Activated CD8-positive, alpha-beta memory T cell treated with anti-CD3 and anti-CD28 coated beads for 24 hours (primary cell): ENCODE data around the gene RAD54L.
"Not testable (repeated sequence)": the region's sequence is repeated elsewhere in the genome, so short reads cannot be mapped to it uniquely, and the experiment has no call there.

Experiments
- DNase-seq: peaks from one replicate; pipeline ENCODE4 v3.0.0-alpha.2; 2020

Gene RAD54L

DNA sequence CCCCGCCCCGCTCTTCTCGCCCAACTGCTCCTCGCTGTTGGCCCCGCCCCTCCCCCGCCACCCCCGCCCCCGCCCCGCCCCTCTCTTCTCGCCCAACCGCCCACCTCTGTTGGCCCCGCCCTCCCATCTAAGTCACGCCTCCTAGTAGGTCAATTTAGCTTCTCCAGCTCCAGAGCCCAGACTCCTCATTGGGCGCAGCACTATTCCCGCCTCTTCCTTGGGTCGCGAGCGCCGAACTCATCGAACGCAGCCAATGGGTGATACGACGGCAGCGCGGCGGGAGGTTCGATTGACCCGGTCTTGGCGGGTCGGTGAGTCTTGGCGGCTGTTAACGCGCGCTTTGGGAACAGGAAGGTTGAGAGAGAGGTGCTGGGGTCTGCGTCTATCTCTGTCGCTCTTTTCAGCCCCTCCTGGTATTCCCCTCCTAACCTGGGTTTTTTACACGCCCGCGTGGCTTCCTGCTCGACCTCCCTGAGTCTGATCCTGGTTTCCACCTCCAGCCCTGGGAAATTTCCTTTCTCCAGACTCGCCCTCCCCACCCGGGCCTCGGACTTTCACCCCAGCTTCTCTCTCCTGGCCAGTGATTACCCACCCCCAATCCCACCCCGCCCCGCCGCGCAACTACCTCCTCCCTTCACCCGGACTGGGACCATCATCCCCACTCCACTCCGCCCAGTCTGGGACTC lies at the start of gene RAD54L:
Gene RAD54L (plus strand): TSS at position 328 of the 686 bp plus-strand sequence. CDS start 643 bp downstream, outside the sequence.
- peak; percentile 96 for DNase-seq

DNA sequence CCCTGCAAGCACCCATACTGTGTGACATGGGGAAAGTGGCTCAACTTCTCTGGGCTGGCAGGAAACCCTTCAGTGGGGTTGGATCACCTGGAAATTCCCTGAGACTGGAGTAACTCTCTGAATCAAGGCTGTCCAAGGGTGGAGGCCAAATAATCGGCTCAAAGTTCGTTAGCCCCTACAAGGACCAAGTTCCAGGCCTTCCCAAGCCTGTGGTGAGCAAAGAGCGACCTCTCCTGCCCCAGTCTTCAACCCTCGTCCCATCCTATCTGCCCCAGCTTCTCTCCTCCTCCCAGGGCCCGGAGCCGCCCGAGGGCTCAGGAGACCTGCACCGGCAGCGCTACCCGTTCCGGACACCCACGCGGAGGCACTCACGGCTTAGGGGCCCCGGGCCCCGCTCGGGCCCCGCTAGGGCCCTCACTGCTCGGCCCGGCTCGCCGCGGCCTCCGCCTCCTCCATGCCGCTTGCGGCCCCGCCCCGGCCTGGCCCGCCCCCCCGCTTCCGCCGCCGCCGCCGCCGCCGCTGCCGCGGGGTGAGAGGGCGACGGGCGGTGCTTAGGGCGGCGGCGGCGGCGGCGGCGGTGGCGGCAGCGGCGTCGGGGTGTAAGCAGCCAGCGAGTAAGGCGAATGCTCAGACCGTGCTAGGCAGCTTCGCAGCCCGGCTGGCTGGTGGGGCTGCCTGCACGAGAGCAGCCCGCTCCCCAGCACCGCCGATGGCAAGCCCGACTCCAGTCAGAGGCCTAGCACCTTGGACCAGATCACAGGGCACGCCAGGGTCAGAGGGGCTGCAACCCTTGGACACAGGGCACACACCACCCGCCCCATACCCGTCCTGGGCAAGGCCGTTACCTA lies 49.4 kb upstream of the RAD54L start, which contains the start of gene POMGNT1:
Gene POMGNT1 (minus strand): TSS at position 471 of the 848 bp plus-strand sequence. CDS start 613 bp downstream, outside the sequence.
- peak; percentile 91 for DNase-seq

DNA sequence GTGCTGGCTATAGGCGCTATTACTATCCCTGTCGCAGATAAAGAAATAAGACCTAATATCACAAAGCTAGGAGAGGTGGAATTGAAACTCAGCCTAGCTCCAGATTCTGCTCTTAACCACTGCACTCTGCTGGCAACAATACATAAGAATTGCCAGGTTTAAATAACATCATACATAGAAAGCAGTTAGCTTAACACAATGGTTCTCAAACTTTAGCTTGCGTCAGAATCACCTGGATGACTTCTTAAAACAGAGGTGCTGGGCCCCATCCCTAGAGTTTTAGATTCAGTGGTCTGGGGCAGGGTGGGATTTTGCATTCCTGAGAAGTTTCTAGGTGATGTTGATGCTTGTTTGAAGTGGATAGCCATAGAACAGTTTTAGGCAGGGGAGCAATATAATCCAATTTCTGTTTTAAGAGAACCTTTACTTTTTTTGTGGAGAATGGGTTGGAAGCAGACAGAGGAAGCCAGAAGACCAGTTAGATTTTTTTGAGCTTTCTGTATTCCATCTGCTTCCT lies 48.3 kb upstream of the RAD54L start:
- DNase-seq = no peak

DNA sequence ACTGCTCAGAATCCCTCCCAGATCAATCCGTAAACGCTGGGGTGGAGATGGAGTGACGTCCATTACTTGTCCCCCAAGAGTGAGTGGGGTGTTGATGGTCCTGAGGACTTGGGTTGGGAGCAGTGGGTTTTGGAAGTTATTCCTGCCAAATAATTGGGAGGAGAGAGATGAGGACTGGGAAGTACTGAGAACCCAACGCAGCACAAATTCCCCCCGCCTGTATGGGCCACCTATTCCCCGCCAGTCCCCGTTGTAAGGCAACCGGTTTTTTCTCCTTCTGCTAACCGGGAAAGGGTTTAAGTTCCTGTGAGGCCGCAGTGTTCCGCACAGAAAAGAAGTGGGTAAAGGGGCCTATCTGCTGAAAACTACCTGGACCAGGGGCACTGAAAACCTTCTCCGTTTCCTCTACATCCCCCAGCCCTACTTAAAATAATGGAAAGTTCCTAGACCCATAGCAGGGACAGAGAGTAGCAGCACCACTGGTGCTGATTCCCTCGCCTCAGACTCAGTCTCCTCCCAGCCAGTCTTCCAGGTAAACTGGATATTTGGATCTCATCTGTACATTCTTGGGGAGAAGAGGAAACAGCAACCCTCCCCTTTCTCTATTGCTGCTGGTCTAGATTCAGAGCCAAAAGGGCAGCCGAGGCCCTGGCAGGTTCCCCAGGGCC lies 43.7 kb upstream of the RAD54L start:
- no peak for DNase-seq

DNA sequence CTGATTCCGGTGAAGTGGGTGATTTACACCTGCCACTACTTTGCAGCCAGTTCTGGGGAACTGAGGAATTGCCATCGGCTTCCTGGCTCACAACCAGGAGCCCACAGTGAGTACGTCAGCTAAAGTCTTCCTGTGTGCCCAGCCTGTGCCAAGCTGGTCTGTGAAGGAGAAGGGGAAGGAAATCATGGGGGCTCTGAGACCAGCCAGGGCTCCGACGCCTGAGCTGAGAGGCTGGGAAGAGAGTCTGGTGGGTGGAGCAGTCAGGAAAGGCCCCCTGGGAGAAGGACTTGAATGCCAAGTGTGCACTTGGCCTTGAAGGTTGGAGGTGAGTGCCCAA lies 43.2 kb upstream of the RAD54L start:
- DNase-seq = no peak

DNA sequence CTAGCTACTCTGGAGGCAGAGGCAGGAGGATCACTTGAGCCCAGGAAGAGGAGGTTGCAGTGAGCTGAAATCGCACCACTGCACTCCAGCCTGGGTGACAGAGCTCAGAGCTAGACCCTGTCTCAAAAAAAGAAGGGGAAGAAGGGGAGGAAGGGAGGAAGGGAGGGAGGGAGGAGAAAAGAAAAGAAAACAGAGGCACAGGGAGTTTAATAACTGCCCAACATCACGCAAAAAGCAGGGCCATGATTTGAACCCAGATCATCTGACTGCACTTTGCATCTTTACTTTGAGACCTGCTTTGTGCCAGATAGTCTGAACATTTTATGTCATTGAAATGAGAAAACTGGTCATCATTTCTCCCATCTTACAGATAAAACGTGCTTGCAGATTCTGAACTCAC lies 42.4 kb upstream of the RAD54L start:
- DNase-seq = no peak

DNA sequence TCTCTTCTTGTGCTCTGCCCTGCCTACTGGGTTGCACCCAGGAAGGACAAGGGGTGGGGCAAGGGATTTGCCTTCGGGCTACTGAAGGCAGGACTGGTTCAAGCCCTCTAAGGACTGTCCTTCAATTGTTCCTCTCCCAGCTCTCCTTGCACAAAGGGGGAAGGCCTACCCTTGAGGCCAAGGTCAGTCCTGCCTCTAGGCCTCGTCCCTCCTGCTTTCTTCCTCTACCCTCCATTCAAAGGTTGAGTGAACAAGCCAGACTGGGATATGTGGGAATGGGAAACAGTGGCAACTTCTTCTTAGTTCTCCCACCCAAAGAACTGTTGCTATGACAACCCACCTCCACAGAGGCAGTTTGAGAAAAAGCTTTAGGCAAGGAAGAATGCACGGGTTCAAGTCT lies 41.8 kb upstream of the RAD54L start:
- DNase-seq = no peak

DNA sequence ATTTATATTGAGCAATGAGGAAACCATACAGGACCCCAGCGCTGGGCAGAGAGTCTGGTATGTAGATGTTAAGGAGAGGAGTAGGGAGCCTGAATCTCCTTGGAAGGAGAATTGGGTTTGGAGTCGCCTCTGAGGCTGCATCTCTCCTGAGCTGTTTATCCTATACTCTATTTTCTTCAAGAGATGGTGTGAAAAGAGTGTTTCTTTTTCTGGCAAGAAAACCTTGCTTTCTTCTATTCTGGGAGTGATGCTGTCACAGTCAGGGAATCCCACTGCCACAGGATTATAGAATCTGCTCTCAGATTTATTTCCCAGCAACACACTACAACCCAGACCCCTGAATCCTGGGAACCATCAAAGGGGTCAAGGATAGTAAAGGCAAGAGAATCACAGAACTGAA lies 41.2 kb upstream of the RAD54L start:
- no peak for DNase-seq

DNA sequence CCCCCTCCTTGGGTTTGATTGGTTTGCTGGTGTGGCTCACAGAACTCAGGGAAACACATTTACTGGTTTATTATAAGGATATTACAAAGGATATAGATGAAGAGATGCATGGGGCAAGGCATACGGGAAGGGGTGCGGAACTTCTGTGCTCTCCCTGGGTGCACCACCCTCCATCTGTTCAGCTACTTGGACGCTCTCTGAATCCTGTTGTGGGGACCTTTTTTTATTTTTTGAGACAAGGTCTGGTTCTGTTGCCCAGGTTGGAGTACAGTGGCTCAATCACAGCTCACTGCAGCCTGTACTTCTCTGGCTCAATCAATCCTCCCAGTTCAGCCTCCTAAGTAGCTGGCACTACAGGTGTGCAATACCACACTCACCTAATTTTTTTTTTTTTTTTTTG lies 37.0 kb upstream of the RAD54L start:
- no peak for DNase-seq

DNA sequence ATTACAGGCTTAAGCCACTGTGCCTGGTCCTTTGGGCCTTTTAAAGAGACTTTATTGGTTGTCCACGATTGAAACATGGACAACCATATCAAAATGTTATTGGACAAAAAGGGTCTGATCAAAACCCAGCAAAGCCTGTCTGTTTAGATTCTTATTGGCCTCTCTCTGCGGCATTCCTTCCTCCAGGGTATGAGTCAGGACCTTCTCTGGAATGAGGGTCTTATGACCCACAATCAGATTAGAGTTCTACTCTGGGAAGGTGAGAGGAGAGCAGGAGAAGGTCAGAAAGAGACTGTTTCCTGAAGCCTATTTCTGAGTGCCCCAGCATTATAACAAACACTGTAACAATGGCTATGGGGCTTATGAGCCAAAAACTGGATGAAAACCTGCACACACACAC lies 36.5 kb upstream of the RAD54L start:
- no peak for DNase-seq

DNA sequence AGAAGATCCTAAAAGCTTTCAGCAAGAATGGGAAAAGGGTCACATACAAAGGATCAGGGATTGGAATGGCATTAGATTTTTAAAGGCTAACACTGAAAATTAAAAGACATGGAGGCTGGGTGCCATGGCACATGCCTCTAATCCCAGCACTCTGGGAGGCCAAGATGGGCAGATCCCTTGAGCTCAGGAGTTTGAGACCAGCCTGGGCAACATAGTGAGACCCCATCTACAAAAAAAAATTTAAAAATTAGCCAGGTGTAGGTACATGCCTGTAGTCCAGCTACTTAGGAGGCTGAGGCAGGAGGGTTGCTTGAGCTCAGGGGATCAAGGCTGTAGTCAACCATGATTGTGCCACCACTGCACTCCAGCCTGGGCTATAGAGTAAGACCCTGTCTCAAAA lies 32.1 kb upstream of the RAD54L start:
- no peak for DNase-seq

DNA sequence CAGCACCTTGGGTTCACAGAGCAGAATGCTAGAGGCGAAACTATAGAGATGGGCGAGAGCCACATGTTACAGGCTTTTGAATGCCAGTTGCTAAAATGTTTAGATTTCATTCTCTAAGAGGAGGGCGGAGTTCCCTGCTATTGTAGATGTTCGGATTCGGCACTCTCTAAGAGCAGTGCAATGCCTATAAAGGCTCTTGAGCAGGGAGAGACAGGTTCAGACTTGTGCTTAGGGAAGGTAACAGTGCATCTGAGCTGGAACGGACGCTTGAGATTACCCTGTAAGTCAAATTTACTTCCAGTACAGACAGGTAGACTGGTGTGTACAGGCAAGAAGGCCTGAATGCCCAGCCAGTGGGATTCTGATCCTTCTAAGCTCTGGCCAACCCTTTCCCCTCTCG lies 29.1 kb upstream of the RAD54L start:
- no peak for DNase-seq

DNA sequence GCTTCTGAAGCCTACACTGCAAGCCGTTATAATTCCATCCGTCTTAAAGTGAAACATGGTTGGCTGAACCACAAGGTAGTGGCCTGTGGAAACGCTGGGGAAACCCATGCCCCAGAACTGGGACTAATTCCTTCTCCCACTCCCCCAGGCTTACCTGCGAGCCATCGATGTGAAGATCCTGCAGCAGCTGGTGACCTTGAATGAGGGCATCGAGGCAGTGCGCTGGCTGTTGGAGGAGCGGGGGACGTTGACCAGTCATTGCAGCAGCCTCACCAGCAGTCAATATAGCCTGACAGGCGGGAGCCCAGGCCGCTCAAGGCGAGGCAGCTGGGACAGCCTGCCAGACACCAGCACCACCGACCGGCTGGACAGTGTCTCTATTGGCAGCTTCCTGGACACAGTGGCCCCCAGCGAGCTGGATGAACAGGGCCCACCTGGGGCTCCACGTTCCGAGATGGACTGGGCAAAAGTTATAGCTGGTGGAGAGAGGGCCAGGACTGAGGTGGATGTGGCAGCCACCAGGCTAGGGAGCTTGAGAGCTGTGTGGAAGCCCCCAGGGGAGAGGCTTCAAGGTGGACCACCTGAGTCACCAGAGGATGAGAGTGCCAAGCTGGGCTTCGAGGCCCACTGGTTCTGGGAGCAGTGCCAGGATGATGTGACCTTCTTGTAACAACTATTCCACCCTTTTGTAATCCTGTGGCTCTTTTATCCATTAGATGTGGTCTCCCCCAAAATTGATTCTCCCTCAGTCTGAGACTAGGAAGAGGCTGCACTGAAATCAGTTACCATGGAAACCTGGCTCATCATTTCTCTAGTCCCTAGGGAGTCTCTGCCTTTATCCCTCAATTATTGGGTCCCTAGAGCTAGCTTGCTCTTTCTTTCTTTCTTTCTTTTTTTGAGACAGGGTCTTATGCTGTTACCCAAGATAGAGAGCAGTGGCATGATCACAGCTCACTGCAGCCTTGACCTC lies 27.7 kb upstream of the RAD54L start:
- no peak for DNase-seq

DNA sequence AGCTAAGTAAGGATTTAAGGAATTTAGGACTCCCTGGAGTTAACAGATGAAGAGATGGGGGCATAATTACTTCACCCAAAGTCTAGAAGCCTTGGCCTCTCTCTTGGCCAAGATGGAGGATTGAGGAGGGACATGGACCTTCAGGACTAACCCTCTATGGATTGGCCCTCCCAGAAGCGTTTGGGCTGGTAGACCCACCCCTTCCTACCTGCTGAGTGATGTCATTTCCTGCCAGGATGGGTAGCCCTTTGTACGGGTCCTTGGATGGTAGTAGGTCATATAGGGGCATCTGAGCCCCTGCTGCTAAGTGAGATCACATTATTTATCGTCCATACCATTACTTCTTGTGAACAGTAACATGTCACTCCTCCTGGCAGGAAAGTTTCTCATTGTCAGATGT lies 26.8 kb upstream of the RAD54L start:
- no peak for DNase-seq

DNA sequence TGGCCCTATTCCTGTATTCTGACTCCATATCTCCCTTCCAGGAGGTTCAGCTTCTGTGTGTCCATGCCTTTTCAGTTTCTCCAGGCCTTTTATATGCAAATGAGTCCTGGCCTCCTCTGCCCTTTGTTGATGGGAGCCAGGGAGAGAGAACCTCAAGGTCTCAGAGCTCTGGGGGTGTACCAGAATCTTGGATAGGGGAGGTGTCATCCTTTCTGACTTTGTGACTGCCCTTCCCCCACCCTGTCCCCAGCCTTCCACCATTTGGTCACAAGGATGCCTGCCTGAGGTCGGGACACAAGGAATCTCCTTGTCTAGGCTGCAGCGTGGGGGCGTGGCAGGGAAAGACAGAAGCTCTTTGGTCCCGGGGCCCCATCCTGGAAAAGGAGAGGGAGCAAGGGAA lies 25.8 kb upstream of the RAD54L start:
- DNase-seq = no peak

DNA sequence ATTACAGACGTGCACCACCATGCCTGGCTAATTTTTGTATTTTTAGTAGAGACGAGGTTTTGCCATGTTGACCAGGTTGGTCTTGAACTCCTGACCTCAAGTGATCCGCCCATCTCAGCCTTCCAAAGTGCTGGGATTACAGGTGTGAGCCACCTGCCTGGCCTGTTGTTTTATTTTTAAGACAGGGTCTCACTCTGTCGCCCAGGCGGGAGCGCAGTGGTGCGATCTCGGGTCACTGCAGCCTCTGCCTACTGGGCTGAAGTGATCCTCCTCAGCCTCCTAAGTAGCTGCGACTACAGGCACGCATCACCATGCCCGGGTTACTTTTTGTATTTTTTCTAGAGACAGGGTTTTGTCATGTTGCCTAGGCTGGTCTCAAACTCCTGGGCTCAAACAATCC lies 24.5 kb upstream of the RAD54L start:
- DNase-seq = not testable (repeated sequence)

DNA sequence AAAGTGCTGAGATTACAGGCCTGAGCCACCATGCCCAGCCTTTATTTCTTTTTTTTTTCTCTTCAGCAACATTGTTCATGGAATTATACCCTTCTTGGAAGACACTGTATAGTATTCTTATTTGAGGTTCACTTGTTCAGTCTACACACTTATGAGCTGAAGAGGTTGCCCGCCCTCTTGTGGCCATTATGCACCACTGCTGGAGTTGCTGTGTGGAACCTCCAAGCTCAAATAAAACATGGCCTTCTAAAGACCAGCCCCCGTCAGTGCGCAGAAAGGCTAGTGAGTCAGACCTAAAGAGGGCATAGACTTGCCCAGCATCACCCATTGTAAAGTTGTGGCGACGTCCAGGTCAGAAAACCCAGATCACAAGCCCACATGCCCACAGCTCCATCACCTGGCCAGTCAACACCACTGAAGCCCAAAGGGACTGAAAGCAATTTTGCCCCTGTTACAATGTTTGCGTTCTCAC lies 24.1 kb upstream of the RAD54L start:
- peak; percentile 74 for DNase-seq

DNA sequence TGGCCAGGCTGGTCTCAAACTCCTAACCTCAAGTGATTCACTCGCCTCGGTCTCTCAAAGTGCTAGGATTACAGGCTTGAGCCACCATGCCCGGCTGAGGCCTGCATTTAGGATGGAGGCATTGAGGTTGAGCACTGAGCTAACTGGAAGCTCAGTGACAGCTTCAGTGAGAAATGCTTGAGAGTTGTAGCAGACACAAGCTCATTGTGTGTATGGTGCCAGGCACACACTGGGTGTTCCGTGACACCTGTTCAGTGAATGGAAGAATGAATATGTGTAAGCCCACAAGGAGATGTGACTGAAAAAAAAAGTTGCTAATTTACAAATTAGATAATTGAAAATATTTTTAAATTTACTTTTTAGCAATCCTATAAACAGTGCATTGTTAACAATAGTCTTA lies 22.6 kb upstream of the RAD54L start:
- no peak for DNase-seq

DNA sequence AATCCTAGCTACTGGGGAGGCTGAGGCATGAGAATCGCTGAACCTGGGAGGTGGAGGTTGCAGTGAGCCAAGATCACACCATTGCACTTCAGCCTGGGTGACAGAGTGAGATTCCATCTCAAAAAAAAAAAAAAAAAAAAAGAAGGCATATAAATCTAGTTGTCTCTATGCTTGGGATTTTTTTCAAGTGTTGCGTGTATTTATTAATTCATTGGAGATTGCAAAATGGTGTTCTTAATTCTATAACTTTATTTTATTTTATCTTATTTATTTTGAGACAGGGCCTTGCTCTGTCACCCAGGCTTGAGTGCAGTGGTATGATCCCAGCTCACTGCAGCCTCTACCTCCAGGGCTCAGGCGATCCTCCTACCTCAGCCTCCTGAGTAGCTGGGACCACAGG lies 16.3 kb upstream of the RAD54L start:
- DNase-seq = not testable (repeated sequence)

DNA sequence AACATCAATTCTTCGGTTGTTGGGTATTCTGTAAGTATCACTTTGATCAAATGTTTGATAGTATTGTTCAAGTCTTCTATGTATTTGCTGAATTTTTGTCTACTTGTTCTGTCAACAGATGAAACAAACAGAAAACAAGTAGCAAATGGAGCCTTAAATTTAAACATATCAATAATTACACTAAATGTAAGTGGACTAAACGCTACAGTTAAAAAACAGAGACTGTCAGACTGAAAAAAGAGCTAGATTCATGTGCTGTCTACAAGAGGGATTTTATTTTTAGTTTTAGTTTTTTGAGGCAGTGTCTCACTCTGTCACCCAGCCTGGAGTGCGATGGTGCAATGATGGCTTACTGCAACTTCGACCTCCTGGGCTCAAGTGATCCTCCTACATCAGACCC lies 10.7 kb upstream of the RAD54L start:
- DNase-seq = no peak

DNA sequence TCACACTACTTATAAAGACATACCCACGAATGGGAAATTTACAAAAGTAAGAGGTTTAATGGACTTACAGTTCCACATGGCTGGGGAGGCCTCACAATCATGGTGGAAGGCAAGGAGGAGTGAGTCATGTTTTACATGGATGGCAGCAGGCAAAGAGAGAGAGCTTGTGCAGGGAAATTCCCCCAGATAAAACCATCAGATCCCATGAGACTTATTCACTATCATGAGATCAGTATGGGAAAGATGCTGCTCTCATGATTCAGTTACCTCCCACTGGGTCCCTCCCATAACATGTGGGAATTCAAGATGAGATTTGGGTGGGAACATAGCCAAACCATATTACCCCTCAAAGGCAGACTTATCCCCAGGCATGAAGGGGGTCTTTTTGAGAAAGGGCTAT lies 8.7 kb upstream of the RAD54L start:
- not testable (repeated sequence) for DNase-seq

DNA sequence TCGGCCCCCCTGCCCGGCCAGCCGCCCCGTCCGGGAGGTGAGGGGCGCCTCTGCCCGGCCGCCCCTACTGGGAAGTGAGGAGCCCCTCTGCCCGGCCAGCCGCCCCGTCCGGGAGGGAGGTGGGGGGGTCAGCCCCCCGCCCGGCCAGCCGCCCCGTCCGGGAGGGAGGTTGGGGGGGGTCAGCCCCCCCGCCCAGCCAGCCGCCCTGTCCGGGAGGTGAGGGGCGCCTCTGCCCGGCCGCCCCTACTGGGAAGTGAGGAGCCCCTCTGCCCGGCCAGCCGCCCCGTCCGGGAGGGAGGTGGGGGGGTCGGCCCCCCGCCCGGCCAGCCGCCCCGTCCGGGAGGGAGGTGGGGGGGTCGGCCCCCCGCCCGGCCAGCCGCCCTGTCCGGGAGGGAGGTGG lies 5.8 kb upstream of the RAD54L start:
- DNase-seq = not testable (repeated sequence)
